GM12878 (cell line): ENCODE measurements around the gene ESR1. TPM values are rescaled to one million over a fixed set of nuclear protein-coding genes. Genes with fewer than 3 reads are reported as not detected.
A peak's percentile ranks its signal among the peaks of the same experiment; 100 is the strongest.

Source experiments
- ATAC-seq: fragments of 200-7000 bp; cut with Tn5 transposase; 3 replicates; pipeline ENCODE4 v1.9.1; 2020; ENCODE audit warnings: mild to moderate bottlenecking, moderate library complexity
- BruUV-seq: library from RNA; stranded (reverse); fragments of 400-500 nt; replicated peaks from 2 replicates; lab custom pipeline; 2021; lab: Mats Ljungman, UMichigan
- CTCF ChIA-PET: fragments of 300-600 bp; sonication (Branson Sonifier 250); formaldehyde crosslinking; extraction: SDS; loops from one replicate; lab custom pipeline; 2021; ENCODE audit warnings: inconsistent platforms; lab: Yijun Ruan, JAX
- POLR2A ChIA-PET: fragments of 350-600 bp; formaldehyde crosslinking; extraction: SDS; loops from one replicate; lab custom pipeline; 2021; ENCODE audit warnings: inconsistent platforms; lab: Charles Lee
- RAD21 ChIA-PET: fragments of 300-600 bp; sonication (Branson Sonifier 250); formaldehyde crosslinking; loops from one replicate; lab custom pipeline; 2023; ENCODE audit warnings: antibody characterized with exemption; ENCODE audit not compliant: unreplicated experiment; lab: Charles Lee
- SMC1A ChIA-PET: fragments of 300-600 bp; sonication (Branson Sonifier 250); formaldehyde crosslinking; loops from one replicate; lab custom pipeline; 2023; ENCODE audit not compliant: unreplicated experiment, uncharacterized antibody; lab: Charles Lee
- DNase-seq: peaks from one replicate; pipeline ENCODE4 v3.0.0-alpha.2; 2011; ENCODE audit warnings: low read depth, low spot score
- FAIRE-seq: peaks from 3 replicates; lab custom pipeline; 2011; peaks lifted over from hg19 to GRCh38; lab: Jason Lieb, UNC
- H2AFZ ChIP-seq: 2 replicates; pipeline ENCODE4 v1.6.0; 2011; ENCODE audit warnings: low read depth, low read length, control low read depth; ENCODE audit not compliant: control insufficient read depth
- H3K27ac ChIP-seq: 2 replicates; pipeline ENCODE4 v1.5.1; 2011; ENCODE audit warnings: control low read depth; ENCODE audit not compliant: control insufficient read depth, insufficient read depth
- H3K27me3 ChIP-seq, 2 experiments: replicated peaks in 1 of 2; 2 replicates each; pipeline versions ENCODE4 v1.6.0 to v1.6.1; 2011; ENCODE audit warnings: low read length in 1 of 2; ENCODE audit not compliant: control insufficient read depth in 2 of 2, insufficient read depth in 2 of 2
- H3K36me3 ChIP-seq, 2 experiments: 2 replicates each; pipeline ENCODE4 v1.5.1; 2011; ENCODE audit warnings: low read length in 1 of 2; ENCODE audit not compliant: control insufficient read depth in 2 of 2, insufficient read depth in 2 of 2
- H3K4me1 ChIP-seq: 2 replicates; pipeline ENCODE4 v1.6.1; 2011; ENCODE audit warnings: mild to moderate bottlenecking, low read length, moderate library complexity, mixed read lengths; ENCODE audit not compliant: control insufficient read depth, insufficient read depth
- H3K4me2 ChIP-seq: 2 replicates; pipeline ENCODE4 v1.6.0; 2011; ENCODE audit warnings: control low read depth; ENCODE audit not compliant: control insufficient read depth, insufficient read depth
- H3K4me3 ChIP-seq: fragments of 200-600 bp; sonication (generic); 2 replicates; pipeline ENCODE4 v1.5.1; 2016
- H3K79me2 ChIP-seq: 2 replicates; pipeline ENCODE4 v1.6.0; 2011; ENCODE audit warnings: low read length; ENCODE audit not compliant: control insufficient read depth, insufficient read depth
- H3K9ac ChIP-seq: 2 replicates; pipeline ENCODE4 v1.8.0; 2011; ENCODE audit warnings: low read length, control low read depth, mixed read lengths; ENCODE audit not compliant: control insufficient read depth, insufficient read depth
- H3K9me3 ChIP-seq: replicated peaks from 3 replicates; pipeline ENCODE4 v1.5.1; 2011; ENCODE audit warnings: mild to moderate bottlenecking, low read length; ENCODE audit not compliant: control insufficient read depth, insufficient read depth
- H4K20me1 ChIP-seq: 2 replicates; pipeline ENCODE4 v1.6.0; 2011; ENCODE audit not compliant: control insufficient read depth, insufficient read depth
- EGR1 ChIP-seq, 2 experiments: IDR thresholded peaks; 1 replicate in 1 of 2; 2 replicates in 1 of 2; pipeline ENCODE4 v1.6.1; 2011 to 2012; ENCODE audit warnings: low read depth in 2 of 2, low read length in 2 of 2, borderline replicate concordance in 1 of 2, mild to moderate bottlenecking in 1 of 2, moderate library complexity in 1 of 2
- FOXM1 ChIP-seq: IDR thresholded peaks from 2 replicates; pipeline ENCODE4 v1.6.1; 2012; ENCODE audit warnings: low read depth, mild to moderate bottlenecking, inconsistent platforms, low read length, moderate library complexity
- HSF1 ChIP-seq: fragments of 150-350 bp; IDR thresholded peaks from 2 replicates; pipeline ENCODE4 v1.6.1; 2014; ENCODE audit warnings: mild to moderate bottlenecking, low read depth, low read length
- IKZF1 ChIP-seq: fragments of 450-650 bp; conservative IDR thresholded peaks from 2 replicates; pipeline ENCODE4 v1.6.1; 2017; ENCODE audit warnings: antibody characterized with exemption, mild to moderate bottlenecking
- REST ChIP-seq: IDR thresholded peaks from 2 replicates; pipeline ENCODE4 v1.6.1; 2012; ENCODE audit warnings: mild to moderate bottlenecking, low read depth, low read length
- SUPT20H ChIP-seq: IDR thresholded peaks from 2 replicates; pipeline ENCODE4 v1.6.1; 2011; ENCODE audit warnings: low read depth, mild to moderate bottlenecking, low read length, moderate library complexity, borderline replicate concordance; ENCODE audit not compliant: control insufficient read depth
- ZNF622 ChIP-seq: fragments of 450-650 bp; IDR thresholded peaks from 2 replicates; pipeline ENCODE4 v1.6.1; 2017; ENCODE audit warnings: mild to moderate bottlenecking, inconsistent platforms
- WGBS: methylation state at CpG from one replicate; pipeline ENCODE4 v1.1.6; 2016; ENCODE audit warnings: low lambda C conversion rate; ENCODE audit not compliant: insufficient replicate concordance, insufficient coverage; ENCODE audit errors: missing lambda C conversion rate; 5-methylcytosine and 5-hydroxymethylcytosine counted together
- in situ Hi-C: fragments of 300-500 bp; cut with MboI; formaldehyde crosslinking; loops from 9 replicates; pipeline ENCODE4 v1.14.3; 2018; ENCODE audit warnings: mixed read lengths
- intact Hi-C: fragments of 100-400 bp; cut with micrococcal nuclease; formaldehyde crosslinking; loops from one replicate; pipeline ENCODE4 v1.14.2; 2022; ENCODE audit not compliant: unreplicated experiment
- polyA plus RNA-seq, 11 experiments: library from polyadenylated mRNA; depleted of rRNA in 4 of 11; unstranded in 6 of 11; stranded (reverse) in 5 of 11; fragments of >200 nt; fragmentation: Nextera tagmentation in 4 of 11; fragmentation: Illumina TruSeq in 1 of 11; extraction: Ambion mirVana in 4 of 11; extraction: Trizol in 1 of 11; gene quantifications; 1 replicate in 1 of 11; 2 replicates in 10 of 11; pipeline versions ENCODE4 v1.2.1 to v1.2.3, GENCODE V29; 2011 to 2016; ENCODE audit warnings: inconsistent platforms in 2 of 11, missing spikeins in 2 of 11, low read depth in 1 of 11
- total RNA-seq, 4 experiments: library from RNA; depleted of rRNA in 3 of 4; stranded (reverse); fragments of >200 nt in 3 of 4; fragmentation: Illumina TruSeq in 1 of 4; extraction: Trizol in 1 of 4; gene quantifications; 2 replicates each; pipeline versions ENCODE4 v1.2.1 to v1.2.3, GENCODE V29; 2013 to 2021
- TF ChIP-seq, protein P1 (sequence below): fragments of 450-650 bp; IDR thresholded peaks from 2 replicates; pipeline ENCODE4 v1.6.1; 2017; ENCODE audit warnings: borderline replicate concordance
- TF ChIP-seq, protein P2 (sequence below): IDR thresholded peaks from 2 replicates; pipeline ENCODE4 v1.6.1; 2011; ENCODE audit warnings: borderline replicate concordance, low read depth, mild to moderate bottlenecking, moderate library complexity, low read length; ENCODE audit not compliant: insufficient read depth, poor library complexity, severe bottlenecking

Gene ESR1
- total and polyA plus RNA-seq, 10 of the 15 experiments (the other 5 are each of a cell fraction or from before 2014, with no cell fraction given) = 0.03 to 0.51 (median 0.21) TPM; not detected in 4

- TF ChIP-seq HSF1 = no peak
- TF ChIP-seq FOXM1 = no peak
- no peak for TF ChIP-seq ZNF622
Measured at GRCh38 chr6:151842816-151843215, 35.3 kb downstream of the ESR1 start (continued).

- DNase-seq = no peak
- no peak overlapping the region for H3K4me2 ChIP-seq
- POLR2A ChIA-PET = no interaction called here
Measured at GRCh38 chr6:151847064-151847463, 39.6 kb downstream of the ESR1 start.

More at GRCh38 chr6:151847064-151847463, 39.6 kb downstream of the ESR1 start:
- no TSS peak for BruUV-seq
- TF ChIP-seq EGR1 (IDR thresholded peaks at IDR 0.05; ENCODE audit: borderline replicate concordance in 1 of 2, low read depth in 2 of 2, low read length in 2 of 2) (no peak), SUPT20H (no peak), IKZF1 (no peak), REST (peak; percentile 88)
- TF ChIP-seq, protein P1, sequence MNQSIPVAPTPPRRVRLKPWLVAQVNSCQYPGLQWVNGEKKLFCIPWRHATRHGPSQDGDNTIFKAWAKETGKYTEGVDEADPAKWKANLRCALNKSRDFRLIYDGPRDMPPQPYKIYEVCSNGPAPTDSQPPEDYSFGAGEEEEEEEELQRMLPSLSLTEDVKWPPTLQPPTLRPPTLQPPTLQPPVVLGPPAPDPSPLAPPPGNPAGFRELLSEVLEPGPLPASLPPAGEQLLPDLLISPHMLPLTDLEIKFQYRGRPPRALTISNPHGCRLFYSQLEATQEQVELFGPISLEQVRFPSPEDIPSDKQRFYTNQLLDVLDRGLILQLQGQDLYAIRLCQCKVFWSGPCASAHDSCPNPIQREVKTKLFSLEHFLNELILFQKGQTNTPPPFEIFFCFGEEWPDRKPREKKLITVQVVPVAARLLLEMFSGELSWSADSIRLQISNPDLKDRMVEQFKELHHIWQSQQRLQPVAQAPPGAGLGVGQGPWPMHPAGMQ = no peak
- TF ChIP-seq, protein P2, sequence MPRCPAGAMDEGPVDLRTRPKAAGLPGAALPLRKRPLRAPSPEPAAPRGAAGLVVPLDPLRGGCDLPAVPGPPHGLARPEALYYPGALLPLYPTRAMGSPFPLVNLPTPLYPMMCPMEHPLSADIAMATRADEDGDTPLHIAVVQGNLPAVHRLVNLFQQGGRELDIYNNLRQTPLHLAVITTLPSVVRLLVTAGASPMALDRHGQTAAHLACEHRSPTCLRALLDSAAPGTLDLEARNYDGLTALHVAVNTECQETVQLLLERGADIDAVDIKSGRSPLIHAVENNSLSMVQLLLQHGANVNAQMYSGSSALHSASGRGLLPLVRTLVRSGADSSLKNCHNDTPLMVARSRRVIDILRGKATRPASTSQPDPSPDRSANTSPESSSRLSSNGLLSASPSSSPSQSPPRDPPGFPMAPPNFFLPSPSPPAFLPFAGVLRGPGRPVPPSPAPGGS = no peak
- Histone ChIP-seq H4K20me1 (no peaks in the 10 kb centered on the region), H3K4me1 (no peaks in the 10 kb centered on the region), H3K79me2 (no peaks in the 10 kb centered on the region), H3K27me3 (no peaks in the 10 kb centered on the region), H3K9me3 (no peaks in the 10 kb centered on the region), H3K36me3 (no peaks in the 10 kb centered on the region), H3K27ac (no peak overlapping the region), H2AFZ (no peak overlapping the region), H3K4me3 (no peak overlapping the region), H3K9ac (no peak overlapping the region)
- RAD21 ChIA-PET = no interaction called here
- 0% methylated on average over 1 of the region's 1 CpG for WGBS
- no peak for FAIRE-seq
- SMC1A ChIA-PET = interaction anchor here (1.3 kb wide), 1 partner anchor 30 kb away, joined by 4 read pairs; no protein-coding TSS in a partner anchor
- peak; percentile 49; the same call in 2 of the 3 replicates for ATAC-seq
- intact Hi-C loops = no loop called here
- CTCF ChIA-PET = interaction anchor here (0.5 to 1.3 kb wide), 2 partner anchors 82 to 277 kb away, joined by 3 read pairs; no protein-coding TSS in a partner anchor
- in situ Hi-C loops = no loop called here
